Duodenal mucosa (tissue), 2 donors: ENCODE data around the gene SMIM41.

Experiments used
- H3K27ac ChIP-seq: one replicate; pipeline ENCODE4 v1.7.0; 2013; ENCODE audit warnings: low read depth, low read length
- H3K27me3 ChIP-seq, 2 donors: one replicate each; pipeline ENCODE4 v1.7.0; 2013; ENCODE audit warnings: low read length in 2 of 2, control low read depth in 1 of 2; ENCODE audit not compliant: insufficient read depth in 2 of 2, control insufficient read depth in 1 of 2
- H3K36me3 ChIP-seq, 2 donors: one replicate each; pipeline ENCODE4 v1.7.0; 2013; ENCODE audit warnings: low read length in 2 of 2, control low read depth in 1 of 2; ENCODE audit not compliant: insufficient read depth in 2 of 2, control insufficient read depth in 1 of 2
- H3K4me1 ChIP-seq, 2 donors: one replicate each; pipeline ENCODE4 v1.7.0; 2013; ENCODE audit warnings: low read length in 2 of 2, control low read depth in 1 of 2; ENCODE audit not compliant: insufficient read depth in 2 of 2, control insufficient read depth in 1 of 2
- H3K4me3 ChIP-seq, 2 donors: one replicate each; pipeline ENCODE4 v1.7.0; 2013; ENCODE audit warnings: low read length in 2 of 2, low read depth in 1 of 2
- H3K9ac ChIP-seq, 2 donors: one replicate each; pipeline ENCODE4 v1.7.0; 2013; ENCODE audit warnings: low read length in 2 of 2, low read depth in 1 of 2
- H3K9me3 ChIP-seq, 2 donors: one replicate each; pipeline ENCODE4 v1.7.0; 2013; ENCODE audit warnings: low read length in 2 of 2, control low read depth in 1 of 2; ENCODE audit not compliant: control insufficient read depth in 1 of 2

Gene SMIM41

GRCh38 chr12:52063082-52063924 is 16.2 kb upstream of the SMIM41 start:
- H3K4me3 ChIP-seq, result no peak overlapping the region
- peaks cover 0 to 4% of the 10 kb centered on the region in 2 donors for H3K4me1 ChIP-seq
- H3K27ac ChIP-seq, result peak overlapping the region; percentile 10
- peaks cover 3 to 6% of the 10 kb centered on the region in 2 donors for H3K36me3 ChIP-seq
- H3K27me3 ChIP-seq, result no peaks in the 10 kb centered on the region
- H3K9me3 ChIP-seq, result no peaks in the 10 kb centered on the region
- H3K9ac ChIP-seq, result no peak overlapping the region

- no peaks in the 10 kb centered on the region for H3K36me3 ChIP-seq
- H3K27ac ChIP-seq, result peak overlapping the region; percentile 20
- H3K27me3 ChIP-seq, result no peaks in the 10 kb centered on the region
- H3K4me1 ChIP-seq, result peaks cover 2 to 7% of the 10 kb centered on the region in 2 donors
- no peak overlapping the region for H3K9ac ChIP-seq
- no peak overlapping the region for H3K4me3 ChIP-seq
- no peaks in the 10 kb centered on the region for H3K9me3 ChIP-seq
Observed at GRCh38 chr12:52063981-52064649, 15.4 kb upstream of the SMIM41 start.

GRCh38 chr12:52066346-52067080 is 13.0 kb upstream of the SMIM41 start:
- Histone ChIP-seq H3K27ac (no peak overlapping the region), H3K36me3 (no peaks in the 10 kb centered on the region), H3K9me3 (no peaks in the 10 kb centered on the region), H3K9ac (no peak overlapping the region), H3K27me3 (no peaks in the 10 kb centered on the region), H3K4me3 (no peak overlapping the region), H3K4me1 (peaks cover 19 to 21% of the 10 kb centered on the region in 2 donors)

- no peaks in the 10 kb centered on the region for H3K9me3 ChIP-seq
Observed at GRCh38 chr12:52067081-52067374, 12.5 kb upstream of the SMIM41 start.

GRCh38 chr12:52069327-52070184 is 9.9 kb upstream of the SMIM41 start, which contains the start of gene ATG101:
TSS of gene ATG101 (plus strand) at chr12:52069978. CDS start at chr12:52073651, 3,673 bp downstream.
- H3K4me3 ChIP-seq, result peak within 1 kb of the TSS; percentile 97 to 98
- H3K27me3 ChIP-seq, result no peaks in the 10 kb centered on the region
- peak within 1 kb of the TSS; percentile 74 to 96 for H3K9ac ChIP-seq
- peaks cover 38% of the 10 kb centered on the region in 2 donors for H3K4me1 ChIP-seq
- H3K27ac ChIP-seq, result peak within 1 kb of the TSS; percentile 87
- no peaks in the 10 kb centered on the region for H3K9me3 ChIP-seq
- H3K36me3 ChIP-seq, result peaks cover 5 to 17% of the 10 kb centered on the region in 2 donors

More at GRCh38 chr12:52067081-52067374, 12.5 kb upstream of the SMIM41 start:
- no peaks in the 10 kb centered on the region for H3K27me3 ChIP-seq
- H3K9ac ChIP-seq, result no peak overlapping the region
- no peak overlapping the region for H3K27ac ChIP-seq
- H3K36me3 ChIP-seq, result no peaks in the 10 kb centered on the region
- no peak overlapping the region for H3K4me3 ChIP-seq
- H3K4me1 ChIP-seq, result peaks cover 24% of the 10 kb centered on the region in 2 donors

GRCh38 chr12:52070185-52070925 is 9.1 kb upstream of the SMIM41 start:
- no peaks in the 10 kb centered on the region for H3K27me3 ChIP-seq
- peak overlapping the region; percentile 74 to 96 for H3K9ac ChIP-seq
- peak overlapping the region; percentile 97 to 98 for H3K4me3 ChIP-seq
- peaks cover 38% of the 10 kb centered on the region in 2 donors for H3K4me1 ChIP-seq
- peak overlapping the region; percentile 87 for H3K27ac ChIP-seq
- no peaks in the 10 kb centered on the region for H3K9me3 ChIP-seq
- H3K36me3 ChIP-seq, result peaks cover 11 to 25% of the 10 kb centered on the region in 2 donors

- Histone ChIP-seq H3K36me3 (peaks cover 33 to 51% of the 10 kb centered on the region in 2 donors), H3K9ac (no peak overlapping the region), H3K4me1 (peaks cover 33 to 38% of the 10 kb centered on the region in 2 donors), H3K27me3 (no peaks in the 10 kb centered on the region), H3K27ac (no peak overlapping the region), H3K9me3 (no peaks in the 10 kb centered on the region), H3K4me3 (no peak overlapping the region)
Observed at GRCh38 chr12:52073531-52074381, 5.7 kb upstream of the SMIM41 start.

- Histone ChIP-seq H3K4me3 (no peak overlapping the region), H3K9me3 (no peaks in the 10 kb centered on the region), H3K27ac (no peak overlapping the region), H3K36me3 (peaks cover 33 to 51% of the 10 kb centered on the region in 2 donors), H3K27me3 (no peaks in the 10 kb centered on the region), H3K9ac (no peak overlapping the region), H3K4me1 (peaks cover 29 to 33% of the 10 kb centered on the region in 2 donors)
Observed at GRCh38 chr12:52074971-52075724, 4.4 kb upstream of the SMIM41 start.
